GM11168 (cell line): ENCODE data around the gene STK32C.
"Not testable (repeated sequence)": the region's sequence is repeated elsewhere in the genome, so short reads cannot be mapped to it uniquely, and the experiment has no call there.

Source experiments
- in situ Hi-C: fragments of 300-500 bp; cut with MboI; formaldehyde crosslinking; loops from one replicate; pipeline ENCODE4 v1.12.0; 2022; ENCODE audit warnings: low sequenced_read_pairs; ENCODE audit not compliant: unreplicated experiment

STK32C gene

DNA sequence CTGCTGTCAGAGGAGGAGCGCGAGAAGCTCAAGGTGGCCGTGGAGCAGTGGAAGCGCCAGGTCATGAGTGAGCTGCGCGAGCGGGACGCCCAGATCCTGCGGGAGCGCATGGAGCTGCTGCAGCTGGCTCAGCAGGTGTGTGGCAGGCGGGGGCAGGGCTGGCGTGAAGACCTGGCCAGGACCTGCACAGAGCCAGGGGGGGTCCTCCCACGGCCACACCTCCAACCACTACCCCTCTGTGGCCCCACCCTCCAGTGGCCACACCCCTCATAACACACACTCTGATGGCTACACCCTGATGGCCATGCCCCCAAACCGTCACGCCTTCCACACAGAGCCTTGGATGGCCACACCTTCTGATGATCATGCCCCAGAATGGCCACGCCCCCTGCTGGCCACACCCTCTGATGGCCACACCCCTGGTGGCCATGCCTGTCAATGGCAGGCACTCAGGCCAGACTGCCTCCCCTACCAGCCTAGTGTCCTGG, 144.4 kb downstream of the STK32C start:
- in situ Hi-C loops: no loop called here

GRCh38 chr10:132162590-132163277, 145.0 kb downstream of the STK32C start:
- in situ Hi-C loops: no loop called here

- in situ Hi-C loops: no loop called here
Observed at GRCh38 chr10:132162021-132162531, 145.7 kb downstream of the STK32C start.

DNA sequence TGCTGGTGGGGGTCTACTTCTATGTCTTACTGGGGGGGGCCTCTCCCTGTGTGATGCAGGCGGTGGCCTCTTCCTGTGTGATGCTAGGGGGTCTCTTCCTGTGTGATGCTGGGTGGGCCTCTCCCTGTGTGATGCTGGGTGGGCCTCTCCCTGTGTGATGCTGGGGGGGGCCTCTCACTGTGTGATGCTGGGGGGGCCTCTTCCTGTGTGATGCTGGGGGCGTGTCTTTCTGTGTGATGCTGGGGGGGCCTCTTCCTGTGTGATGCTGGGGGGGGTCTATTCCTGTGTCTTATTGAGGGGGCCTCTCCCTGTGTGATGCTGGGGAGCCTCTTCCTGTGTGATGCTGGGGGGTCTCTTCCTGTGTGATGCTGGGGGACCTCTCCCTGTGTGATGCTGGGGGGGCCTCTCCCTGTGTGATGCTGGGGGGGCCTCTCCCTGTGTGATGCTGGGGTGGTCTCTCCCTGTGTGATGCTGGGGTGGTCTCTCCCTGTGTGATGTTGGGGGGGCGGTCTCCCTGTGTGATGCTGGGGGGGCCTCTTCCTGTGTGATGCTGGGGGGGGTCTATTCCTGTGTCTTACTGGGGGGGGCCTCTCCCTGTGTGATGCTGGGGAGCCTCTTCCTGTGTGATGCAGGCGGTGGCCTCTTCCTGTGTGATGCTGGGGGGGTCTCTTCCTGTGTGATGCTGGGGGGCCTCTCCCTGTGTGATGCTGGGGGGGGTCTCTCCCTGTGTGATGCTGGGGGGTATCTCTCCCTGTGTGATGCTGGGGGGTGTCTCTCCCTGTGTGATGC, 146.7 kb downstream of the STK32C start:
- in situ Hi-C loops: not testable (repeated sequence)

DNA sequence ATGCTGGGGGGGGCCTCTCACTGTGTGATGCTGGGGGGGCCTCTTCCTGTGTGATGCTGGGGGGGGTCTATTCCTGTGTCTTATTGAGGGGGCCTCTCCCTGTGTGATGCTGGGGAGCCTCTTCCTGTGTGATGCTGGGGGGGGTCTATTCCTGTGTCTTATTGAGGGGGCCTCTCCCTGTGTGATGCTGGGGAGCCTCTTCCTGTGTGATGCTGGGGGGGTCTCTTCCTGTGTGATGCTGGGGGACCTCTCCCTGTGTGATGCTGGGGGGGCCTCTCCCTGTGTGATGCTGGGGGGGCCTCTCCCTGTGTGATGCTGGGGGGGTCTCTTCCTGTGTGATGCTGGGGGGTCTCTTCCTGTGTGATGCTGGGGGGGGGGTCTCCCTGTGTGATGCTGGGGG, 147.5 kb downstream of the STK32C start:
- in situ Hi-C loops: not testable (repeated sequence)

GRCh38 chr10:132159302-132160230, 148.2 kb downstream of the STK32C start:
- in situ Hi-C loops: not testable (repeated sequence)

DNA sequence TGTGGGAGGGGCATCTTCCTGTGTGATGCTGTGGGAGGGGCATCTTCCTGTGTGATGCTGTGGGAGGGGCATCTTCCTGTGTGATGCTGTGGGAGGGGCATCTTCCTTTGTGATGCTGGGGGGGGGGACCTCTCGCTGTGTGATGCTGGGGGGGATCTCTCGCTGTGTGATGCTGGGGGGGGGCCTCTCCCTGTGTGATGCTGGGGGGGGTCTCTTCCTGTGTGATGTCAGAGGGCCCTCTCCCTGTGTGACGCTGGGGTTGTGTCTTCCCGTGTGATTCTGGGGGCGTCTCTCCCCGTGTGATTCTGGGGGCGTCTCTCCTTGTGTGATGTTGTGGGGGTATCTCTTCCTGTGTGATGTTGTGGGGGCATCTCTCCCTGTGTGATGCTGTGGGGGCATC, 148.9 kb downstream of the STK32C start:
- in situ Hi-C loops: no loop called here

DNA sequence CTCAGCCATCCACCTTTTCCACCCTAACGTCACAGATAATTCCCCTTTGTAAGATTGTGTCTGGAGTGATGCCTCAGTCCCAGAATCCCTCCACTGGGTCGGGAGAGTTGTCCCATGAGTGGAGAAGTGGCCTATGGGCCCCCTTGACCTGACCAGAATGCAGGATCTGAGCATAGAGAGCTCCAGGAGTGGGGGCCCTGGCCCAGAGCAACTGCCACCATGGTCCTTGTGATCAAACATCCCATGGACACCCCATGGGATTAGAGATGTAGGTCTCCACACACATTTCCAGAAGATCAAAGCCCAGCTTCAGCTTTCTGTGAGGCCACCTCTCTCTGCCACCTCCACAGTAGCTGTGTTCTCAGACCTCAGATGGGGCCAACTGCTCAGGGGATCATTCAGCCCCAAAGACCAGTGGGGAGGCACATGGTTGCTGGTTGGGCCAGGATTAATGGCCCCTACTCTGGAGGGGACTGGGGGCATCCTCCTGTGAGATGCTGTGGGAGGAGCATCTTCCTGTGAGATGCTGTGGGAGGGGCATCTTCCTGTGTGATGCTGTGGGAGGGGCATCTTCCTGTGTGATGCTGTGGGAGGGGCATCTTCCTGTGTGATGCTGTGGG, 149.5 kb downstream of the STK32C start:
- in situ Hi-C loops: no loop called here
